PC-3 (cell line): ENCODE results near the gene GABARAPL2. TPM values are rescaled to one million over a fixed set of nuclear protein-coding genes. Genes with fewer than 3 reads are reported as not detected.

Source experiments
- ATAC-seq: fragments of 200-7000 bp; cut with Tn5 transposase; 2 replicates; pipeline ENCODE4 v1.9.1; 2020; ENCODE audit warnings: mild to moderate bottlenecking, moderate library complexity
- BruUV-seq: library from RNA; stranded (reverse); fragments of 400-500 nt; replicated peaks from 2 replicates; lab custom pipeline; 2021; lab: Mats Ljungman, UMichigan
- CTCF ChIA-PET: fragments of 300-600 bp; sonication (Branson Sonifier 250); formaldehyde crosslinking; loops from one replicate; lab custom pipeline; 2022; ENCODE audit warnings: antibody characterized with exemption; lab: Charles Lee
- POLR2A ChIA-PET: fragments of 300-600 bp; sonication (Branson Sonifier 250); formaldehyde crosslinking; loops from one replicate; lab custom pipeline; 2022; ENCODE audit warnings: antibody characterized with exemption; ENCODE audit not compliant: unreplicated experiment; lab: Charles Lee
- DNase-seq: peaks from one replicate; pipeline ENCODE4 v3.0.0-alpha.2; 2015
- H2AFZ ChIP-seq: fragments of 300-600 bp; sonication (generic); 2 replicates; pipeline ENCODE4 v1.6.0; 2016; ENCODE audit warnings: antibody characterized with exemption, low read length
- H3F3A ChIP-seq: fragments of 300-600 bp; sonication (generic); one replicate; pipeline ENCODE4 v1.6.0; 2017; ENCODE audit warnings: antibody characterized with exemption, low read length, control low read depth, mild to moderate bottlenecking; ENCODE audit not compliant: unreplicated experiment
- H3K27ac ChIP-seq: fragments of 300-600 bp; sonication (generic); 2 replicates; pipeline ENCODE4 v1.5.1; 2016; ENCODE audit warnings: mild to moderate bottlenecking, low read length
- H3K27me3 ChIP-seq: fragments of 300-600 bp; sonication (generic); 2 replicates; pipeline ENCODE4 v1.6.1; 2016; ENCODE audit warnings: low read length, mixed read lengths
- H3K36me3 ChIP-seq: fragments of 300-600 bp; sonication (generic); 2 replicates; pipeline ENCODE4 v1.6.1; 2016; ENCODE audit warnings: low read depth, mixed run types, low read length, mixed read lengths
- H3K4me1 ChIP-seq: fragments of 300-600 bp; sonication (generic); 2 replicates; pipeline ENCODE4 v1.5.1; 2016; ENCODE audit warnings: low read length; ENCODE audit not compliant: insufficient read depth
- H3K4me2 ChIP-seq: fragments of 300-600 bp; sonication (generic); 2 replicates; pipeline ENCODE4 v1.6.0; 2016; ENCODE audit warnings: low read length
- H3K4me3 ChIP-seq: fragments of 300-600 bp; sonication (generic); 2 replicates; pipeline ENCODE4 v1.5.1; 2016; ENCODE audit warnings: mild to moderate bottlenecking, low read length, mixed read lengths
- H3K79me2 ChIP-seq: fragments of 300-600 bp; sonication (generic); 2 replicates; pipeline ENCODE4 v1.6.1; 2017; ENCODE audit warnings: low read length, mixed read lengths
- H3K9ac ChIP-seq: fragments of 300-600 bp; sonication (generic); 2 replicates; pipeline ENCODE4 v1.6.0; 2016; ENCODE audit warnings: mild to moderate bottlenecking, low read length
- H3K9me2 ChIP-seq: fragments of 300-600 bp; sonication (generic); replicated peaks from 2 replicates; pipeline ENCODE4 v1.6.1; 2016; ENCODE audit warnings: mixed run types, low read length, mixed read lengths
- H3K9me3 ChIP-seq: fragments of 300-600 bp; sonication (generic); 2 replicates; pipeline ENCODE4 v1.6.1; 2016; ENCODE audit warnings: low read length, mixed read lengths
- H4K20me1 ChIP-seq: fragments of 300-600 bp; sonication (generic); 2 replicates; pipeline ENCODE4 v1.6.1; 2016; ENCODE audit warnings: low read length, mixed read lengths
- EZH2 ChIP-seq: fragments of 300-600 bp; sonication (generic); IDR thresholded peaks from one replicate; pipeline ENCODE4 v1.6.1; 2017; ENCODE audit warnings: antibody characterized with exemption, mild to moderate bottlenecking, low read length; ENCODE audit not compliant: unreplicated experiment
- EZH2phosphoT487 ChIP-seq: fragments of 300-600 bp; sonication (generic); IDR thresholded peaks from 2 replicates; pipeline ENCODE4 v1.6.1; 2018; ENCODE audit warnings: mild to moderate bottlenecking, antibody characterized with exemption, low read length, borderline replicate concordance
- intact Hi-C: fragments of 100-400 bp; cut with micrococcal nuclease; formaldehyde crosslinking; loops from 2 replicates; pipeline ENCODE4 v1.9.0; 2023
- total RNA-seq: library from RNA; depleted of rRNA; stranded (reverse); fragments of >200 nt; gene quantifications from 2 replicates; pipeline ENCODE4 v1.2.3, GENCODE V29; 2014
- TF ChIP-seq, protein P1 (sequence below): fragments of 300-600 bp; sonication (generic); conservative IDR thresholded peaks from 2 replicates; pipeline ENCODE4 v1.5.1; 2017; ENCODE audit warnings: antibody characterized with exemption, low read depth, mild to moderate bottlenecking, low read length

GABARAPL2 gene
- total RNA-seq, 1 experiment from 2014 or later = 24.7 TPM

GRCh38 chr16:75555707-75556430, 10.3 kb upstream of the GABARAPL2 start, which contains the start of gene TMEM231:
Gene TMEM231 (minus strand): TSS chr16:75556252. CDS start chr16:75556209, 43 bp downstream.
- TF ChIP-seq EZH2phosphoT487 (no peak), EZH2 (no peak)
- TF ChIP-seq, protein P1, sequence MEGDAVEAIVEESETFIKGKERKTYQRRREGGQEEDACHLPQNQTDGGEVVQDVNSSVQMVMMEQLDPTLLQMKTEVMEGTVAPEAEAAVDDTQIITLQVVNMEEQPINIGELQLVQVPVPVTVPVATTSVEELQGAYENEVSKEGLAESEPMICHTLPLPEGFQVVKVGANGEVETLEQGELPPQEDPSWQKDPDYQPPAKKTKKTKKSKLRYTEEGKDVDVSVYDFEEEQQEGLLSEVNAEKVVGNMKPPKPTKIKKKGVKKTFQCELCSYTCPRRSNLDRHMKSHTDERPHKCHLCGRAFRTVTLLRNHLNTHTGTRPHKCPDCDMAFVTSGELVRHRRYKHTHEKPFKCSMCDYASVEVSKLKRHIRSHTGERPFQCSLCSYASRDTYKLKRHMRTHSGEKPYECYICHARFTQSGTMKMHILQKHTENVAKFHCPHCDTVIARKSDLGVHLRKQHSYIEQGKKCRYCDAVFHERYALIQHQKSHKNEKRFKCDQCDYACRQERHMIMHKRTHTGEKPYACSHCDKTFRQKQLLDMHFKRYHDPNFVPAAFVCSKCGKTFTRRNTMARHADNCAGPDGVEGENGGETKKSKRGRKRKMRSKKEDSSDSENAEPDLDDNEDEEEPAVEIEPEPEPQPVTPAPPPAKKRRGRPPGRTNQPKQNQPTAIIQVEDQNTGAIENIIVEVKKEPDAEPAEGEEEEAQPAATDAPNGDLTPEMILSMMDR = no peak
- CTCF ChIA-PET = interaction anchor here (0.7 kb wide), 1 partner anchor 72 kb away, joined by 3 read pairs; no protein-coding TSS in a partner anchor
- H3F3A ChIP-seq = no peaks in the 10 kb centered on the region
- DNase-seq (peak; percentile 83), ATAC-seq (peak; percentile 88)
- peaks cover 5% of the 10 kb centered on the region; the same call in 1 of the 2 replicates for H3K4me1 ChIP-seq
- H4K20me1 ChIP-seq = no peaks in the 10 kb centered on the region
- peak within 1 kb of the TSS; percentile 80 for H3K9ac ChIP-seq
- POLR2A ChIA-PET = interaction anchor here (0.8 kb wide), 1 partner anchor 9 kb away, joined by 3 read pairs; no protein-coding TSS in a partner anchor
- peak within 1 kb of the TSS; percentile 98 for H3K4me2 ChIP-seq
- no TSS peak for BruUV-seq
- H3K36me3 ChIP-seq = no peaks in the 10 kb centered on the region
- H3K4me3 ChIP-seq = peak within 1 kb of the TSS; percentile 96
- no peaks in the 10 kb centered on the region; the same call in 1 of the 2 replicates for H3K79me2 ChIP-seq
- peak within 1 kb of the TSS; percentile 94 for H2AFZ ChIP-seq
- H3K9me2 ChIP-seq = no peaks in the 10 kb centered on the region
- H3K27ac ChIP-seq = peak within 1 kb of the TSS; percentile 37
- no peaks in the 10 kb centered on the region for H3K9me3 ChIP-seq
- no peaks in the 10 kb centered on the region for H3K27me3 ChIP-seq
- intact Hi-C loops = loop anchor here (5.0 kb wide), 2 partner anchors 66 to 91 kb away; partner anchors contain the start of genes ADAT1, KARS1 and TERF2IP

- TF ChIP-seq, protein P1 = no peak
- TF ChIP-seq EZH2phosphoT487 = no peak
- no peak for TF ChIP-seq EZH2
- no peaks in the 10 kb centered on the region for H3K9me2 ChIP-seq
- peaks cover 5% of the 10 kb centered on the region; the same call in 1 of the 2 replicates for H3K4me1 ChIP-seq
- H3K4me2 ChIP-seq = peak overlapping the region; percentile 98
- H3K36me3 ChIP-seq = no peaks in the 10 kb centered on the region
- H3K27me3 ChIP-seq = no peaks in the 10 kb centered on the region
- no peaks in the 10 kb centered on the region for H3F3A ChIP-seq
- ChIA-PET CTCF (interaction anchor here (0.7 kb wide), 1 partner anchor 73 kb away, joined by 3 read pairs; no protein-coding TSS in a partner anchor), POLR2A (no interaction called here)
- TSS peak; percentile 78 for BruUV-seq
- intact Hi-C loops = loop anchor here (5.0 kb wide), 2 partner anchors 66 to 91 kb away; partner anchors contain the start of genes ADAT1, KARS1 and TERF2IP
- H3K79me2 ChIP-seq = no peaks in the 10 kb centered on the region; the same call in 1 of the 2 replicates
- peak overlapping the region; percentile 94 for H2AFZ ChIP-seq
- H3K4me3 ChIP-seq = peak overlapping the region; percentile 96
- peak overlapping the region; percentile 80; the same call in 1 of the 2 replicates for H3K9ac ChIP-seq
- DNase-seq (no peak), ATAC-seq (no peak)
- H4K20me1 ChIP-seq = no peaks in the 10 kb centered on the region
- H3K27ac ChIP-seq = no peak overlapping the region
- no peaks in the 10 kb centered on the region for H3K9me3 ChIP-seq
Observed at GRCh38 chr16:75556431-75556950, 9.7 kb upstream of the GABARAPL2 start.
